SK-N-SH (cell line): ENCODE data around the gene PRSS23. TPM values are rescaled to one million over a fixed set of nuclear protein-coding genes. Genes with fewer than 3 reads are reported as not detected.

Experiments used
- CTCF ChIA-PET: fragments of 300-600, 350-600 bp; formaldehyde crosslinking; extraction: SDS; loops from one replicate; lab custom pipeline; 2021; lab: Yijun Ruan, JAX
- POLR2A ChIA-PET: fragments of 350-600 bp; sonication (Branson Sonifier 250); formaldehyde crosslinking; extraction: SDS; loops from one replicate; lab custom pipeline; 2020; ENCODE audit warnings: antibody characterized with exemption, inconsistent platforms; lab: Yijun Ruan, JAX
- DNase-seq: peaks from one replicate; pipeline ENCODE4 v3.0.0; 2012
- H2AFZ ChIP-seq: fragments of 200-600 bp; sonication (generic); 2 replicates; pipeline ENCODE4 v1.8.1; 2016; ENCODE audit warnings: antibody characterized with exemption, mild to moderate bottlenecking, low read depth
- H3F3A ChIP-seq: fragments of 200-600 bp; sonication (generic); replicated peaks from 2 replicates; pipeline ENCODE3; 2016; ENCODE audit warnings: antibody characterized with exemption, mild to moderate bottlenecking; ENCODE audit not compliant: insufficient read depth
- H3K27ac ChIP-seq, 2 experiments: fragments of 200-500 bp in 1 of 2; fragments of 200-600 bp in 1 of 2; sonication (Bioruptor generic) in 1 of 2; sonication (generic), shearing (Covaris generic) in 1 of 2; 2 replicates each; pipeline versions ENCODE4 v1.5.1 to v1.6.1; 2014 to 2016; ENCODE audit warnings: low read depth in 2 of 2, inconsistent platforms in 1 of 2, low read length in 1 of 2, mild to moderate bottlenecking in 1 of 2, mixed read lengths in 1 of 2
- H3K27me3 ChIP-seq: fragments of 200-600 bp; sonication (generic), shearing (Covaris generic); 2 replicates; pipeline ENCODE4 v1.6.1; 2016; ENCODE audit warnings: mixed run types; ENCODE audit not compliant: insufficient read depth
- H3K36me3 ChIP-seq, 2 experiments: fragments of 200-500 bp in 1 of 2; fragments of 200-600 bp in 1 of 2; sonication (Bioruptor generic) in 1 of 2; sonication (generic) in 1 of 2; replicated peaks in 1 of 2; 2 replicates each; pipeline versions ENCODE3 to v1.5.1; 2014 to 2016; ENCODE audit warnings: low read length in 1 of 2, mild to moderate bottlenecking in 1 of 2; ENCODE audit not compliant: insufficient read depth in 2 of 2, control insufficient read depth in 1 of 2
- H3K4me1 ChIP-seq, 2 experiments: fragments of 200-500 bp in 1 of 2; fragments of 200-600 bp in 1 of 2; sonication (Bioruptor generic) in 1 of 2; sonication (generic), shearing (Covaris generic) in 1 of 2; 2 replicates each; pipeline versions ENCODE4 v1.5.1 to v1.6.1; 2014 to 2016; ENCODE audit warnings: low read depth in 1 of 2, low read length in 1 of 2, mixed run types in 1 of 2; ENCODE audit not compliant: insufficient read depth in 2 of 2, control insufficient read depth in 1 of 2
- H3K4me2 ChIP-seq: fragments of 200-600 bp; sonication (generic), shearing (Covaris generic); 2 replicates; pipeline ENCODE4 v1.6.1; 2017; ENCODE audit warnings: mixed run types
- H3K4me3 ChIP-seq, 2 experiments: fragments of 200-500 bp in 1 of 2; fragments of 200-600 bp in 1 of 2; sonication (Bioruptor generic) in 1 of 2; sonication (generic), shearing (Covaris generic) in 1 of 2; 2 replicates each; pipeline versions ENCODE4 v1.5.1 to v1.8.1; 2014 to 2016; ENCODE audit warnings: low read depth in 2 of 2, inconsistent platforms in 1 of 2, low read length in 1 of 2, mild to moderate bottlenecking in 1 of 2, mixed read lengths in 1 of 2, moderate library complexity in 1 of 2
- H3K79me2 ChIP-seq: fragments of 200-600 bp; sonication (generic); 2 replicates; pipeline ENCODE4 v1.8.1; 2017; ENCODE audit warnings: mild to moderate bottlenecking; ENCODE audit not compliant: insufficient read depth
- H3K9ac ChIP-seq: fragments of 200-600 bp; sonication (generic); 2 replicates; pipeline ENCODE4 v1.6.1; 2017; ENCODE audit warnings: mixed run types
- H3K9me2 ChIP-seq: fragments of 200-600 bp; sonication (generic); 2 replicates; pipeline ENCODE4 v1.6.1; 2017; ENCODE audit warnings: mixed run types
- H3K9me3 ChIP-seq: fragments of 200-600 bp; sonication (generic); 2 replicates; pipeline ENCODE4 v1.6.1; 2017; ENCODE audit warnings: mixed run types, mild to moderate bottlenecking, moderate library complexity
- H4K20me1 ChIP-seq: fragments of 200-600 bp; sonication (generic); 2 replicates; pipeline ENCODE4 v1.6.1; 2017; ENCODE audit warnings: mild to moderate bottlenecking, mixed run types; ENCODE audit not compliant: insufficient read depth
- CHD2 ChIP-seq: fragments of 150-350 bp; IDR thresholded peaks from 2 replicates; pipeline ENCODE4 v1.6.1; 2018; ENCODE audit warnings: low read length; ENCODE audit not compliant: partially characterized antibody
- ELF1 ChIP-seq: IDR thresholded peaks from 2 replicates; pipeline ENCODE4 v1.4.0; 2012
- EP300 ChIP-seq, 2 experiments: IDR thresholded peaks; 2 replicates each; pipeline versions ENCODE4 v1.4.0 to v1.6.1; 2012; ENCODE audit warnings: borderline replicate concordance in 1 of 2, low read depth in 1 of 2, low read length in 1 of 2
- FOXJ3 ChIP-seq: sonication (generic); formaldehyde crosslinking; IDR thresholded peaks from 2 replicates; pipeline ENCODE4 v1.5.1; 2020; ENCODE audit warnings: mild to moderate bottlenecking, missing genetic modification reagents
- GABPA ChIP-seq: IDR thresholded peaks from 2 replicates; pipeline ENCODE4 v1.4.0; 2012; ENCODE audit warnings: low read depth, mild to moderate bottlenecking
- IRF3 ChIP-seq: fragments of 150-350 bp; IDR thresholded peaks from 2 replicates; pipeline ENCODE4 v1.6.1; 2016; ENCODE audit warnings: mild to moderate bottlenecking, low read depth, low read length
- MEF2A ChIP-seq: IDR thresholded peaks from 2 replicates; pipeline ENCODE4 v1.4.0; 2012; ENCODE audit warnings: low read depth, borderline replicate concordance
- MXI1 ChIP-seq: IDR thresholded peaks from 2 replicates; pipeline ENCODE4 v1.6.1; 2012; ENCODE audit warnings: mild to moderate bottlenecking, low read depth, low read length, improper control_type of control experiment
- PBX3 ChIP-seq: IDR thresholded peaks from 2 replicates; pipeline ENCODE4; 2012
- RCOR1 ChIP-seq: fragments of 150-350 bp; IDR thresholded peaks from 2 replicates; pipeline ENCODE4 v1.6.1; 2017; ENCODE audit warnings: antibody characterized with exemption, low read length
- REST ChIP-seq: IDR thresholded peaks from 2 replicates; pipeline ENCODE4 v1.6.1; 2012; ENCODE audit warnings: mild to moderate bottlenecking, low read depth, low read length, moderate library complexity
- RFX5 ChIP-seq: IDR thresholded peaks from 2 replicates; pipeline ENCODE4 v1.6.1; 2012; ENCODE audit warnings: mild to moderate bottlenecking, improper control_type of control experiment, low read length
- RXRA ChIP-seq: IDR thresholded peaks from 2 replicates; pipeline ENCODE4 v1.4.0; 2012; ENCODE audit warnings: low read depth, mild to moderate bottlenecking, borderline replicate concordance
- SMC3 ChIP-seq: IDR thresholded peaks from 2 replicates; pipeline ENCODE4 v1.6.1; 2012; ENCODE audit warnings: low read depth, low read length, improper control_type of control experiment
- TAF1 ChIP-seq: IDR thresholded peaks from 2 replicates; pipeline ENCODE4 v1.6.1; 2012; ENCODE audit warnings: low read depth, mild to moderate bottlenecking, low read length, moderate library complexity, borderline replicate concordance
- TCF12 ChIP-seq: IDR thresholded peaks from 2 replicates; pipeline ENCODE4 v1.4.0; 2012
- USF2 ChIP-seq: fragments of 150-350 bp; IDR thresholded peaks from 2 replicates; pipeline ENCODE4 v1.6.1; 2017; ENCODE audit warnings: antibody characterized with exemption, low read length, low read depth, borderline replicate concordance
- WGBS: methylation state at CpG from one replicate; pipeline ENCODE4 v1.1.6; 2017; ENCODE audit warnings: low lambda C conversion rate; 5-methylcytosine and 5-hydroxymethylcytosine counted together
- polyA plus RNA-seq, 3 experiments: library from polyadenylated mRNA; depleted of rRNA; stranded (reverse); fragments of >200 nt; gene quantifications; 2 replicates each; pipeline ENCODE4 v1.2.3, GENCODE V29; 2012

Gene PRSS23
- polyA plus RNA-seq, 1 of the 3 experiments (the other 2 are of a cell fraction): 326 TPM

GRCh38 chr11:86783661-86784060, 16.7 kb upstream of the PRSS23 start:
- H3K9me2 ChIP-seq: no peaks in the 10 kb centered on the region
- H3K4me1 ChIP-seq: peaks cover 2 to 8% of the 10 kb centered on the region in 2 experiments
- H3K79me2 ChIP-seq: no peaks in the 10 kb centered on the region
- no peak overlapping the region for H3K9ac ChIP-seq
- H4K20me1 ChIP-seq: no peaks in the 10 kb centered on the region
- H2AFZ ChIP-seq: 0 out of 2 replicates have a peak overlapping the region, but pooled peaks have one; percentile 3
- no peak overlapping the region; a peak in 1 of 4 replicates for H3K27ac ChIP-seq
- DNase-seq: no peak
- H3K4me3 ChIP-seq: no peak overlapping the region
- TF ChIP-seq RFX5 (no peak), ELF1 (no peak), SMC3 (no peak), IRF3 (no peak), MEF2A (no peak), MXI1 (no peak), PBX3 (no peak), RXRA (no peak), FOXJ3 (CRISPR knock-in tag) (no peak), TCF12 (no peak), REST (no peak), TAF1 (no peak)
- TF ChIP-seq, all 33 proteins: peak for 0
- no peaks in the 10 kb centered on the region for H3K27me3 ChIP-seq
- ChIA-PET POLR2A (no interaction called here), CTCF (no interaction called here)
- 98% methylated on average over 2 of the region's 2 CpGs for WGBS
- H3K36me3 ChIP-seq: no peaks in the 10 kb centered on the region
- H3F3A ChIP-seq: peaks cover 3% of the 10 kb centered on the region
- H3K4me2 ChIP-seq: no peak overlapping the region
- H3K9me3 ChIP-seq: no peaks in the 10 kb centered on the region

GRCh38 chr11:86784241-86784681, 16.1 kb upstream of the PRSS23 start:
- H3K27ac ChIP-seq: no peak overlapping the region; a peak in 1 of 4 replicates
- H3K4me1 ChIP-seq: peaks cover 2 to 8% of the 10 kb centered on the region in 2 experiments
- peaks cover 3% of the 10 kb centered on the region for H3F3A ChIP-seq
- no peak for DNase-seq
- H3K9ac ChIP-seq: no peak overlapping the region
- no peak overlapping the region for H3K4me2 ChIP-seq
- CTCF ChIA-PET: no interaction called here
- no peaks in the 10 kb centered on the region for H4K20me1 ChIP-seq
- H3K36me3 ChIP-seq: no peaks in the 10 kb centered on the region
- WGBS: 70% methylated on average over 2 of the region's 2 CpGs
- H3K27me3 ChIP-seq: no peaks in the 10 kb centered on the region
- H3K4me3 ChIP-seq: no peak overlapping the region
- POLR2A ChIA-PET: no interaction called here
- no peak for TF ChIP-seq USF2
- TF ChIP-seq RCOR1: 0 out of 2 replicates have a peak, but pooled peaks have one; percentile 33
- no peak for TF ChIP-seq EP300 (IDR thresholded peaks at IDR 0.05; ENCODE audit: borderline replicate concordance in 1 of 2, low read depth in 1 of 2, low read length in 1 of 2)
- no peak for TF ChIP-seq GABPA
- TF ChIP-seq CHD2: no peak
- H3K79me2 ChIP-seq: no peaks in the 10 kb centered on the region
- H3K9me3 ChIP-seq: no peaks in the 10 kb centered on the region
- no peak overlapping the region for H2AFZ ChIP-seq
- no peaks in the 10 kb centered on the region for H3K9me2 ChIP-seq
